ENCODE measurements around the gene SALL1.
A peak's percentile ranks its signal among the peaks of the same experiment; 100 is the strongest.

Gene SALL1

GRCh38 chr16:51148678-51149228 lies 2.3 kb downstream of the SALL1 start:
- Histone ChIP-seq H3K4me1 (ENCODE audit: insufficient read depth, insufficient read length) (peaks cover 3% of the 10 kb centered on the region), H3K27me3 (ENCODE audit: insufficient read depth, insufficient read length) (no peaks in the 10 kb centered on the region), H3K36me3 (ENCODE audit: insufficient read depth, insufficient read length, low read length) (peaks cover 8% of the 10 kb centered on the region), H3K4me3 (ENCODE audit: insufficient read length, low read depth) (peak overlapping the region; percentile 93), H3K9ac (ENCODE audit: insufficient read length, low read depth) (peak overlapping the region; percentile 98), H3K9me3 (ENCODE audit: insufficient read depth, low read length) (no peaks in the 10 kb centered on the region)
- TF ChIP-seq ZNF274 (IDR thresholded peaks at IDR 0.05; ENCODE audit: low read depth, low read length) (no peak), SUZ12 (IDR thresholded peaks at IDR 0.05; ENCODE audit: extremely low read depth, insufficient read depth, insufficient read length) (no peak), YY1 (IDR thresholded peaks at IDR 0.05; ENCODE audit: insufficient read depth, insufficient read length) (no peak)
- DNase-seq (ENCODE audit: low read depth, low spot score) = no peak

- peak overlapping the region; percentile 98 for H3K9ac ChIP-seq (ENCODE audit: insufficient read length, low read depth)
- no peak for DNase-seq (ENCODE audit: low read depth, low spot score)
- no peaks in the 10 kb centered on the region for H3K27me3 ChIP-seq (ENCODE audit: insufficient read depth, insufficient read length)
- peak overlapping the region; percentile 93 for H3K4me3 ChIP-seq (ENCODE audit: insufficient read length, low read depth)
- peaks cover 11% of the 10 kb centered on the region for H3K36me3 ChIP-seq (ENCODE audit: insufficient read depth, insufficient read length, low read length)
- no peaks in the 10 kb centered on the region for H3K9me3 ChIP-seq (ENCODE audit: insufficient read depth, low read length)
- TF ChIP-seq YY1 (IDR thresholded peaks at IDR 0.05; ENCODE audit: insufficient read depth, insufficient read length) (no peak), SUZ12 (IDR thresholded peaks at IDR 0.05; ENCODE audit: extremely low read depth, insufficient read depth, insufficient read length) (no peak), ZNF274 (IDR thresholded peaks at IDR 0.05; ENCODE audit: low read depth, low read length) (no peak)
- H3K4me1 ChIP-seq (ENCODE audit: insufficient read depth, insufficient read length) = peaks cover 3% of the 10 kb centered on the region
Observed at GRCh38 chr16:51147776-51148677, 3.0 kb downstream of the SALL1 start.

GRCh38 chr16:51146256-51146924 lies 4.7 kb downstream of the SALL1 start:
- H3K36me3 ChIP-seq (ENCODE audit: insufficient read depth, insufficient read length, low read length) = peaks cover 27% of the 10 kb centered on the region
- TF ChIP-seq YY1 (IDR thresholded peaks at IDR 0.05; ENCODE audit: insufficient read depth, insufficient read length) = no peak
- DNase-seq (ENCODE audit: low read depth, low spot score) = no peak
- H3K27me3 ChIP-seq (ENCODE audit: insufficient read depth, insufficient read length) = no peaks in the 10 kb centered on the region
- peaks cover 3% of the 10 kb centered on the region for H3K4me1 ChIP-seq (ENCODE audit: insufficient read depth, insufficient read length)
- H3K9me3 ChIP-seq (ENCODE audit: insufficient read depth, low read length) = no peaks in the 10 kb centered on the region
- H3K4me3 ChIP-seq (ENCODE audit: insufficient read length, low read depth) = peak overlapping the region; percentile 3
- no peak overlapping the region for H3K9ac ChIP-seq (ENCODE audit: insufficient read length, low read depth)

- DNase-seq (ENCODE audit: low read depth, low spot score) = no peak
- H3K36me3 ChIP-seq (ENCODE audit: insufficient read depth, insufficient read length, low read length) = peaks cover 45% of the 10 kb centered on the region
- H3K27me3 ChIP-seq (ENCODE audit: insufficient read depth, insufficient read length) = no peaks in the 10 kb centered on the region
- 0 out of 2 replicates have a peak, but pooled peaks cover 5% of the 10 kb centered on the region for H3K9me3 ChIP-seq (ENCODE audit: insufficient read depth, low read length)
- no peak overlapping the region for H3K4me3 ChIP-seq (ENCODE audit: insufficient read length, low read depth)
- H3K4me1 ChIP-seq (ENCODE audit: insufficient read depth, insufficient read length) = peaks cover 12% of the 10 kb centered on the region
- no peak overlapping the region for H3K9ac ChIP-seq (ENCODE audit: insufficient read length, low read depth)
- no peak for TF ChIP-seq SUZ12 (IDR thresholded peaks at IDR 0.05; ENCODE audit: extremely low read depth, insufficient read depth, insufficient read length)
- no peak for TF ChIP-seq ZNF274 (IDR thresholded peaks at IDR 0.05; ENCODE audit: low read depth, low read length)
- TF ChIP-seq YY1 (IDR thresholded peaks at IDR 0.05; ENCODE audit: insufficient read depth, insufficient read length) = no peak
Observed at GRCh38 chr16:51144203-51144602, 6.9 kb downstream of the SALL1 start.

- Histone ChIP-seq H3K9me3 (ENCODE audit: insufficient read depth, low read length) (peaks cover 5% of the 10 kb centered on the region; the same call in 1 of the 2 replicates), H3K4me3 (ENCODE audit: insufficient read length, low read depth) (no peak overlapping the region), H3K4me1 (ENCODE audit: insufficient read depth, insufficient read length) (peaks cover 12% of the 10 kb centered on the region), H3K36me3 (ENCODE audit: insufficient read depth, insufficient read length, low read length) (peaks cover 53% of the 10 kb centered on the region), H3K27me3 (ENCODE audit: insufficient read depth, insufficient read length) (no peaks in the 10 kb centered on the region), H3K9ac (ENCODE audit: insufficient read length, low read depth) (no peak overlapping the region)
- TF ChIP-seq ZNF274 (IDR thresholded peaks at IDR 0.05; ENCODE audit: low read depth, low read length) (no peak), SUZ12 (IDR thresholded peaks at IDR 0.05; ENCODE audit: extremely low read depth, insufficient read depth, insufficient read length) (no peak), YY1 (IDR thresholded peaks at IDR 0.05; ENCODE audit: insufficient read depth, insufficient read length) (no peak)
- DNase-seq (ENCODE audit: low read depth, low spot score) = no peak
Observed at GRCh38 chr16:51143196-51143977, 7.7 kb downstream of the SALL1 start.

GRCh38 chr16:51141541-51141940 lies 9.5 kb downstream of the SALL1 start:
- H3K36me3 ChIP-seq (ENCODE audit: insufficient read depth, insufficient read length, low read length) = peaks cover 69% of the 10 kb centered on the region
- H3K9me3 ChIP-seq (ENCODE audit: insufficient read depth, low read length) = peaks cover 5% of the 10 kb centered on the region; the same call in 1 of the 2 replicates
- no peak overlapping the region for H3K9ac ChIP-seq (ENCODE audit: insufficient read length, low read depth)
- H3K4me3 ChIP-seq (ENCODE audit: insufficient read length, low read depth) = no peak overlapping the region
- TF ChIP-seq YY1 (IDR thresholded peaks at IDR 0.05; ENCODE audit: insufficient read depth, insufficient read length) (no peak), ZNF274 (IDR thresholded peaks at IDR 0.05; ENCODE audit: low read depth, low read length) (no peak), SUZ12 (IDR thresholded peaks at IDR 0.05; ENCODE audit: extremely low read depth, insufficient read depth, insufficient read length) (no peak)
- peaks cover 12% of the 10 kb centered on the region for H3K4me1 ChIP-seq (ENCODE audit: insufficient read depth, insufficient read length)
- DNase-seq (ENCODE audit: low read depth, low spot score) = no peak
- no peaks in the 10 kb centered on the region for H3K27me3 ChIP-seq (ENCODE audit: insufficient read depth, insufficient read length)

Data from NT2/D1 (cell line).